HG02981 (cell line): ENCODE data around the gene PCDH10.

Source experiments
- ATAC-seq: cut with Tn5 transposase; IDR thresholded peaks from one replicate; pipeline ENCODE4 v1.9.1; 2021; ENCODE audit warnings: mild to moderate bottlenecking, moderate library complexity; ENCODE audit not compliant: unreplicated experiment

PCDH10 gene

GRCh38 chr4:133148690-133149363 lies at the start of gene PCDH10:
TSS of gene PCDH10 (plus strand) at chr4:133149294. CDS start at chr4:133150141, 847 bp downstream.
- ATAC-seq: peak; percentile 92

- no peak for ATAC-seq
These were observed 47.1 kb upstream of the PCDH10 start for GRCh38 chr4:133102043-133102442.

- no peak for ATAC-seq
These were observed 46.3 kb upstream of the PCDH10 start for GRCh38 chr4:133102612-133103409.

GRCh38 chr4:133112641-133113040 lies 36.5 kb upstream of the PCDH10 start:
- ATAC-seq: no peak

GRCh38 chr4:133124746-133125145 lies 24.3 kb upstream of the PCDH10 start:
- no peak for ATAC-seq

- ATAC-seq: no peak
These were observed 21.6 kb upstream of the PCDH10 start for GRCh38 chr4:133127500-133127899.

GRCh38 chr4:133129237-133129636 lies 19.9 kb upstream of the PCDH10 start:
- ATAC-seq: no peak

GRCh38 chr4:133130171-133130570 lies 18.9 kb upstream of the PCDH10 start:
- no peak for ATAC-seq

GRCh38 chr4:133131829-133132460 lies 17.1 kb upstream of the PCDH10 start:
- ATAC-seq: no peak

GRCh38 chr4:133136833-133137232 lies 12.3 kb upstream of the PCDH10 start:
- no peak for ATAC-seq

GRCh38 chr4:133137571-133137970 lies 11.5 kb upstream of the PCDH10 start:
- no peak for ATAC-seq

- ATAC-seq: no peak
These were observed 5.2 kb upstream of the PCDH10 start for GRCh38 chr4:133143775-133144430.

- ATAC-seq: no peak
These were observed 3.9 kb upstream of the PCDH10 start for GRCh38 chr4:133145241-133145640.

- no peak for ATAC-seq
These were observed 3.1 kb upstream of the PCDH10 start for GRCh38 chr4:133145758-133146573.

GRCh38 chr4:133146574-133147241 lies 2.4 kb upstream of the PCDH10 start:
- no peak for ATAC-seq

GRCh38 chr4:133147286-133147821 lies 1.7 kb upstream of the PCDH10 start:
- no peak for ATAC-seq

- ATAC-seq: no peak
These were observed 989 bp upstream of the PCDH10 start for GRCh38 chr4:133147921-133148689.

GRCh38 chr4:133149364-133149695 lies 236 bp downstream of the PCDH10 start:
- ATAC-seq: no peak

GRCh38 chr4:133149932-133150471 lies 908 bp downstream of the PCDH10 start:
- ATAC-seq: no peak
